Muscle of leg (tissue), 11 donors: ENCODE measurements around the gene CERS2. TPM values are rescaled to one million over a fixed set of nuclear protein-coding genes. Genes with fewer than 3 reads are reported as not detected.

Experiments used
- DNase-seq: peaks from one replicate; pipeline ENCODE4 v3.0.0; 2013
- H3K27ac ChIP-seq: one replicate; pipeline ENCODE4 v1.5.1; 2013; ENCODE audit warnings: mild to moderate bottlenecking, low read length, control low read depth
- H3K27me3 ChIP-seq: one replicate; pipeline ENCODE4 v1.6.1; 2013; ENCODE audit warnings: low read length; ENCODE audit not compliant: control insufficient read depth, insufficient read depth
- H3K36me3 ChIP-seq: one replicate; pipeline ENCODE4 v1.6.1; 2013; ENCODE audit warnings: low read length; ENCODE audit not compliant: control insufficient read depth, insufficient read depth
- H3K4me1 ChIP-seq: one replicate; pipeline ENCODE4 v1.6.1; 2013; ENCODE audit warnings: low read length; ENCODE audit not compliant: control insufficient read depth, insufficient read depth
- H3K4me3 ChIP-seq: one replicate; pipeline ENCODE4 v1.5.1; 2013; ENCODE audit warnings: low read length, control low read depth
- H3K9me3 ChIP-seq: replicated peaks from 2 replicates; pipeline ENCODE4 v1.6.1; 2013; ENCODE audit warnings: low read depth, low read length; ENCODE audit not compliant: control insufficient read depth
- WGBS: methylation state at CpG from one replicate; pipeline ENCODE4 v1.1.5; 2013; ENCODE audit warnings: missing lambda C conversion rate; ENCODE audit not compliant: insufficient coverage; 5-methylcytosine and 5-hydroxymethylcytosine counted together
- polyA plus RNA-seq, 8 donors: library from polyadenylated mRNA; unstranded; fragments of 120-200 nt; gene quantifications; one replicate each; pipeline versions ENCODE4 v1.2.1 to v1.2.3, GENCODE V29; 2013; ENCODE audit warnings: inconsistent platforms in 1 of 8, low replicate concordance in 1 of 8; ENCODE audit not compliant: insufficient read length in 8 of 8, insufficient read depth in 1 of 8
- total RNA-seq: library from RNA; stranded (reverse); fragments of 120-200 nt; gene quantifications from one replicate; pipeline ENCODE4 v1.2.4, GENCODE V29; 2013

The CERS2 gene
- total and polyA plus RNA-seq, 9 donors, result 47.3 to 111 (median 83.9) TPM

GRCh38 chr1:150971583-150972416 lies 2.8 kb downstream of the CERS2 start:
- peaks cover 27% of the 10 kb centered on the region for H3K36me3 ChIP-seq
- no peak overlapping the region for H3K27ac ChIP-seq
- H3K27me3 ChIP-seq, result no peaks in the 10 kb centered on the region
- WGBS, result 43% methylated on average over 3 of the region's 6 CpGs
- DNase-seq, result no peak
- H3K4me3 ChIP-seq, result no peak overlapping the region
- peaks cover 39% of the 10 kb centered on the region for H3K4me1 ChIP-seq
- H3K9me3 ChIP-seq, result no peaks in the 10 kb centered on the region

- peaks cover 39% of the 10 kb centered on the region for H3K4me1 ChIP-seq
- H3K27ac ChIP-seq, result no peak overlapping the region
- no peak overlapping the region for H3K4me3 ChIP-seq
- WGBS, result 39% methylated on average over 3 of the region's 11 CpGs
- DNase-seq, result peak; percentile 28
- H3K27me3 ChIP-seq, result no peaks in the 10 kb centered on the region
- H3K9me3 ChIP-seq, result no peaks in the 10 kb centered on the region
- peaks cover 35% of the 10 kb centered on the region for H3K36me3 ChIP-seq
Observed at GRCh38 chr1:150970808-150971582, 3.6 kb downstream of the CERS2 start.

- no peak for DNase-seq
- Histone ChIP-seq H3K4me1 (peaks cover 36% of the 10 kb centered on the region), H3K36me3 (peaks cover 45% of the 10 kb centered on the region), H3K27ac (no peak overlapping the region), H3K9me3 (no peaks in the 10 kb centered on the region), H3K27me3 (no peaks in the 10 kb centered on the region), H3K4me3 (no peak overlapping the region)
- WGBS, result 60% methylated on average over 1 of the region's 3 CpGs
Observed at GRCh38 chr1:150969626-150970025, 5.0 kb downstream of the CERS2 start.

GRCh38 chr1:150968491-150968890 lies 6.1 kb downstream of the CERS2 start:
- 93% methylated on average over 3 of the region's 4 CpGs for WGBS
- Histone ChIP-seq H3K4me3 (no peak overlapping the region), H3K27ac (no peak overlapping the region), H3K27me3 (no peaks in the 10 kb centered on the region), H3K36me3 (peaks cover 55% of the 10 kb centered on the region), H3K4me1 (peaks cover 32% of the 10 kb centered on the region), H3K9me3 (no peaks in the 10 kb centered on the region)
- DNase-seq, result no peak

GRCh38 chr1:150967936-150968335 lies 6.7 kb downstream of the CERS2 start:
- Histone ChIP-seq H3K27me3 (no peaks in the 10 kb centered on the region), H3K9me3 (no peaks in the 10 kb centered on the region), H3K4me3 (no peak overlapping the region), H3K4me1 (peaks cover 26% of the 10 kb centered on the region), H3K36me3 (peaks cover 60% of the 10 kb centered on the region), H3K27ac (no peak overlapping the region)
- WGBS, result 97% methylated on average over 13 of the region's 13 CpGs
- no peak for DNase-seq

GRCh38 chr1:150966011-150966410 lies 8.6 kb downstream of the CERS2 start:
- no CpG with 5 or more reads among the region's 6 CpGs for WGBS
- H3K4me1 ChIP-seq, result peaks cover 7% of the 10 kb centered on the region

GRCh38 chr1:150965605-150966004 lies 9.0 kb downstream of the CERS2 start:
- Histone ChIP-seq H3K36me3 (peaks cover 77% of the 10 kb centered on the region), H3K4me1 (peaks cover 3% of the 10 kb centered on the region), H3K9me3 (no peaks in the 10 kb centered on the region), H3K4me3 (no peak overlapping the region), H3K27me3 (no peaks in the 10 kb centered on the region), H3K27ac (no peak overlapping the region)
- DNase-seq, result no peak
- WGBS, result no CpG with 5 or more reads among the region's 4 CpGs

More at GRCh38 chr1:150966011-150966410, 8.6 kb downstream of the CERS2 start:
- no peak overlapping the region for H3K4me3 ChIP-seq
- no peaks in the 10 kb centered on the region for H3K27me3 ChIP-seq
- H3K36me3 ChIP-seq, result peaks cover 76% of the 10 kb centered on the region
- H3K27ac ChIP-seq, result no peak overlapping the region
- no peaks in the 10 kb centered on the region for H3K9me3 ChIP-seq
- DNase-seq, result no peak

- Histone ChIP-seq H3K36me3 (peaks cover 84% of the 10 kb centered on the region), H3K4me3 (no peak overlapping the region), H3K4me1 (no peaks in the 10 kb centered on the region), H3K9me3 (no peaks in the 10 kb centered on the region), H3K27ac (no peak overlapping the region), H3K27me3 (no peaks in the 10 kb centered on the region)
- WGBS, result no CpG with 5 or more reads among the region's 5 CpGs
- DNase-seq, result no peak
Observed at GRCh38 chr1:150964164-150964489, 10.5 kb downstream of the CERS2 start.

GRCh38 chr1:150963321-150964163 lies 11.1 kb downstream of the CERS2 start:
- Histone ChIP-seq H3K4me3 (no peak overlapping the region), H3K4me1 (no peaks in the 10 kb centered on the region), H3K27ac (no peak overlapping the region), H3K27me3 (no peaks in the 10 kb centered on the region), H3K9me3 (no peaks in the 10 kb centered on the region), H3K36me3 (peaks cover 81% of the 10 kb centered on the region)
- 94% methylated on average over 4 of the region's 10 CpGs for whole genome bisulfite sequencing
- no peak for DNase-seq

- Histone ChIP-seq H3K36me3 (peaks cover 69% of the 10 kb centered on the region), H3K9me3 (no peaks in the 10 kb centered on the region), H3K4me3 (no peak overlapping the region), H3K27ac (no peak overlapping the region), H3K27me3 (no peaks in the 10 kb centered on the region), H3K4me1 (no peaks in the 10 kb centered on the region)
- no CpG with 5 or more reads among the region's 4 CpGs for WGBS
- no peak for DNase-seq
Observed at GRCh38 chr1:150961756-150962155, 12.9 kb downstream of the CERS2 start.
